SHP77 (cell line): ENCODE measurements around the gene ERCC6L2.

Experiments
- DNase-seq, 2 experiments: peaks; one replicate each; lab custom pipeline; 2025; lab: John Stamatoyannopoulos, UW

The ERCC6L2 gene

DNA sequence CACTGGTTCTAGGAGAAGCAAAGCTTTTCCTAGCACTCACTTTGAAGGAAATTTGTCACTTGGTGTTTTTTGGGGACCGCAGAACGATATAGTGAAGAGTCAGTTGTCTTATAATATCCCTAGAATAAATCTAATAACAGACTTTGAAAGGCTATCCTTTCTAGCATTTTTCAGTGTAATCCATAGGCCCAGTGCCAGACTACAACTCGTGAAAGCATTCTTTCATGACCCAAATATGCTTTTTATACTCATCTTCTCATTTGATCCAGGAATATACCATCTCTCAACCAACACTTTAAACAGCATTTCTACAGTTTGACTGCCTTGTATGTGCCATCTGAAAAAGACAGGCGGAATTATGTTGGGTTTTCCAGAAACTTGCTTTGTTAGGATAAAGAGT lies 104.0 kb downstream of the ERCC6L2 start:
- DNase-seq, result no peak

DNA sequence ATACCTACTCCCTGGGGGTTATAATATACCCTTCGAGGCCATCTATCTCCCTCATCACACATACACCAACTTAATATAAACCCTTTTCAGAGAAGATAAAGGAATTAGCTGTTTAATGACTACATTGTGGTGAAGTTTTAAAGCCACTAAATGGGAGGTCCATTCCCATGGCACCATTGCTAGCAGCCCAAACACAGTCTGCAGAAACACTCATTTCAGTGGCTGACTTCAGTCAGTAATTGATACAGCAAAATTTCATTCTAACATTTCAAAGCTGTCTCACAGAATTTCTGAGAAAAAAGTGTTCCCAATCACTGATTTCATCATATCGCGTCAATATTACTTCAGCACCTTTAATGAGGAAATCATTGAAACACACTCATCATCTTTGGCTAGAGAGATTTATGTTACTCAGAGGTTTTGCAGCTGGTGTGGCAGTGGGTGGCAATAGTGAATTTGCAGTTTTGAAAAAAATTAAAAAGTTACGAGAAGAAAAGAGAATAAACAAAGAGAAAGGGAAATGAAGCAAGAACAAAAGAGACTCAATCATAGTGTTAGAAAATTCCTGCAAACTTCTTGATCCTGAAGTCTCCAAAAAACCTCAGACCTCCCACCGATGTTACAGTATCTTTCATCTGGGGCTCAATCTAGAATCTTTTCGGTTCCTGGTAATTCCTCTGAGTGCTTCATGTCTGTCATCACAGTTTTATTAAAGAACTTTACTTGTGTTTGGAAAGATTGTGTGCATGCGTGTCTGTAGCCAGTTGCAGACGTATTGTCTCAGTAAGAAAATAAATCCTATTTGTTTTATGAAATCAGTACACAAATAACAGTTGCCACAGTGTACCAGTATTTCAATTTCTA lies 105.0 kb downstream of the ERCC6L2 start:
- no peak for DNase-seq

DNA sequence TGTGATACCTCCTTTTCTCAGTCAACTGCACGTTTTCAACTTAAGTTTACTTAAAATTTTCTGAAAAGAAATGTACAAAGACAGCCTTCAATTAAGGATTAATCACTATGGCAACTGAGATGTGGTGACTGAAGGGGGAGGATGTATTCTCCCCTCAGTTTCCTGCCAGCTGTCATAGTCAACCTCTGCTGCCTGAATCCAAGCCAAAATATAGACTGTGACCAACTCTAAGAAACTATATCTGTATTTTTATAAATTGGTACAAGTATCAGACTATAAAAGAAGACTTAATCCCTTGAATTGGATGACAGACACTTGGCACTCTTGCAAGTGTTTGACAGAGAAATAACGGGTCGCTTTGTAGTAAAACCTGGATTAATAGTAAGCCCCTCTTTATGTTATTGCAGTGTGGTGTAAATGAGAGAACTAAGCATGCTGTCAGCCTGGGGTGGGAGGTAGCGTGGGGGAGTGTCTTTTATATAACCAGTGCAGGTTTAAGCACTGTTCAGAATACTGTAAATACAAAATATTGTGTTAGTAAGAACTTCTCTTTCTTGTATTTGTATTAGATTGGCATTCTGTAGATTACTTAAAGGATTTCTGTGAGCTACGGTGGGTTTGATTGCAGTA lies 106.4 kb downstream of the ERCC6L2 start:
- DNase-seq, result peak; percentile 21 to 25

DNA sequence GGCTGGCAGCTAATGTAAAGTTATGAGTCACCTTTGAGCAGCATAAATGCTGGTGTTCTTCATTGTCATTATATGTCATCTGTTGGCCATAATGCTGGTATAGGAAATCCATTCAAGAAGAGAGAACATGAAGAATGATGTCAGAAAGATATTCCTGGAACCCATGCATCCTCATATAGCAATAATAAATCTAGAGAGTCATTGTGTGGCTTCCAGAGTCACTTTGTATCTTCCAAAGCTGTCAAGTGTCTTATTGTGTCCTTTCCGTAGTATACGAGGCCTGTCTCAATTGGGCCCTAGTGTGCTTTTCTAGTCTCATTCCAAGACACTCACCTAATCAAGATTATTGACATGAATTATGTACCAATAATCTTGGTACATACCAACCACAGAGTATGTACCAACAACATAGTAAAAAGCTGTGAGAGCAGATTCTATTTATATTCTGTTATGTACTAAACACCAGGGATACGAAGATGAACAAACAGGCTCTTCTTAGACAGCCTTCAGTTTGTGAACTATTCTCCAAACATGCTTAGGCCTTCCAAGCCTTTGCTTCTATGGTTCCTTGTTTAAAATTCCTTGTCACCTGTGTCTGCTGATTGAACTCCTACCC lies 110.1 kb downstream of the ERCC6L2 start:
- no peak for DNase-seq

DNA sequence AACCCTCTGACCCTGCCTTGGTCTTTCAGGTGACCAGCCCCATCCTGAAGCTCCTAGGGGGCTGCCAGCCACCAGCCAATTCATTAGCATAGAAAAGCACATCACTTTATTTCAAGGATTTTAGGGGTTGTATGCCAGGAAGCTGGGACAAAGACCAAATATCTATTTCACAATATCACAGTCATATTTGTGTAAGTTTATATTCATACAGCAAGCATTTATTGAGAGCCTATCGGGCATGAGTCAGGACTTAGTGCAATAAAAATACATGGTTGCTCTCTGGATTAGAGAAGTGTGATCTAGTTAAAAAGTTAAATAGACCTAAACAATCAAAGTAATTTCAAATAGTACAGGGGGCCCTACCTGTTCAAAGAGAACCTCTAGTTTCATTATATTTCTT lies 113.8 kb downstream of the ERCC6L2 start:
- DNase-seq, result no peak

DNA sequence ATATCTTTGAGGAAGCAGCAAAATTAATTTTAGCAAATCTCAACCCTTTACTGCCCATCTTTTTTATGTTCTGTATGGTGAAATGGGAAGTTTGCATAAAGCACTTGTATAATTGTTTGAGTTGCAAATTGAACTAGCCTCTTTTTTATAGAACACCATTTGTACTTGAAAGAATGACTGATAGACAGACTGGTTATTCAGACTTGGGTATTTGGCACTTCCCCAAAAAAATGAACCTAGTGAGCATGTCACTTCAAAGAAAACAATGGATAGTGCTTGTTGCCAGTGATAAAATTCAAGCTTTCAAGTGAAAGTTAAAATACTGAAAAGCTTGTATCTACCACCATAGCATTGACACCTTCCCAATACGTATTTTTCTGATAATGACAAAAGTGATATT lies 115.8 kb downstream of the ERCC6L2 start:
- DNase-seq, result no peak

DNA sequence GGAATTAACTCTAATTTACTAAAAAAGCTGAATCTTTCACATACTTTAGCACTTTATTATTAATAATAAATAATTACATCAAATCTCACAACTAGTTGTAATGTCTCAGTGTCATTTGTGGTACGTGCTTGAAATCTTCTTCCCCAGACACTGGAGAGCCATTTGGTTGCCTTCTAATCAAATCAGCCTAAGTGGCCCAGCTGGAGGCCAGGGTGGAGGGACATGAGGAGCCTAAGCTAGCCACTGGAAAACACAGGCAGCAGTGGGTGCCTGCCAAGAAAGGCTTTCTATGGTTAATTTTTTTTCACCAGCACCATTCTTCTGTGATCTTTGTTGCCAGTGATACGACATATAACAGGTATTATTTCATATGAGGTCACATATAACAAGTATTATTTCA lies 117.0 kb downstream of the ERCC6L2 start:
- DNase-seq, result no peak

DNA sequence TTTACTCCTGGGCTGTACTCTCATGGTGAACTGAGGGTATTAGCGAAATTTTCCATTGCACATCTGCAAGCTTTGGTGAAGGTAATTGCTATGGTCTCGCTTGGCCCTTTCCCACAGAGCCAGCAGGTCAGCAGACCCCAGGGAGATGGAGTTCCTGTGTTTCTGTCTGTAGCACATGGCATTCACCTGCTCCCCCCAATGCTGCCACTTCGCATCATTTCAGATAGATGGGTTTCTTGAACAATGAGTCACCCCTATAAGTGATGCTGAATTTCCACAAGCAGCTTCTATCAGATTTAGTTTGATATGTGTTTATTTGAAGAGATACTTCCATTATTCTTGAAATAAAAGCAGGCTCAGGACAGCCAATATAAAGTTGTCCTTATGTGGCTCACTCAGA lies 117.8 kb downstream of the ERCC6L2 start:
- no peak for DNase-seq

DNA sequence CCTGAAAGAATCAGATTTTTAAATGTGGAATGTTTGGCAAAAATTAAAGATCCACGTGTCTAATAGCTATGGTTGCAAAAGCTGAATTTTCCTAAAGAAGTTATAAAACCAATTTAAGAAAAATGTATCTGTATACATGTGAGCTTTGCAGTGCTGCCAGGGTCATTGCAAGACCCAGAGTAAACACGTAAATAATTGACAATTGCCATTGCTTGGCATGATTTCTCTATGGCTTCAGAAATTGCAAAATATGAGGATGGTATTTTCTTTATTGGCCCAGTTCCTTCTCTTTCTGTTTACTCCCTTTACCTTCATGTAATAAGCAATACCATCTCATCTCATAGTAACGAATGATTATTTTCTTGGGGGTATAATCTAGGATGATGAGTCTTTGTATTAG lies 123.9 kb downstream of the ERCC6L2 start:
- DNase-seq, result no peak

DNA sequence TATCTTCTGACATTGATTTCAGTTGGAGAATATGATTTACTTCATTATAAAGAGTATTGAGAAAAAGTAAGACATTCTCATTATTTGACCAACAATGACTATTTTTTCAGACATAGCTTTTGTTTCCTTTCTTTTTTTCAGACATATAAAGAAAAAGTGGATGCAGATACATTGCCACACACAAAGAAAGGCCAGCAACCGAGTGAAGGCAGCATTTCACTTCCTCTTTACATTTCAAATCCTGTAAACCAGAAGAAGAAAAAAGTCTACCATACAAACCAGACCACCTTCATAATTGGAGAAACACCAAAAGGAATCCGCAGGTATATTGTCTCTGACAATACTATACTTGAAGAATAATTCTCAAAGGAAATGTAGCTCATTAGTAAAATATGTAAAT lies 128.9 kb downstream of the ERCC6L2 start:
- no peak for DNase-seq

DNA sequence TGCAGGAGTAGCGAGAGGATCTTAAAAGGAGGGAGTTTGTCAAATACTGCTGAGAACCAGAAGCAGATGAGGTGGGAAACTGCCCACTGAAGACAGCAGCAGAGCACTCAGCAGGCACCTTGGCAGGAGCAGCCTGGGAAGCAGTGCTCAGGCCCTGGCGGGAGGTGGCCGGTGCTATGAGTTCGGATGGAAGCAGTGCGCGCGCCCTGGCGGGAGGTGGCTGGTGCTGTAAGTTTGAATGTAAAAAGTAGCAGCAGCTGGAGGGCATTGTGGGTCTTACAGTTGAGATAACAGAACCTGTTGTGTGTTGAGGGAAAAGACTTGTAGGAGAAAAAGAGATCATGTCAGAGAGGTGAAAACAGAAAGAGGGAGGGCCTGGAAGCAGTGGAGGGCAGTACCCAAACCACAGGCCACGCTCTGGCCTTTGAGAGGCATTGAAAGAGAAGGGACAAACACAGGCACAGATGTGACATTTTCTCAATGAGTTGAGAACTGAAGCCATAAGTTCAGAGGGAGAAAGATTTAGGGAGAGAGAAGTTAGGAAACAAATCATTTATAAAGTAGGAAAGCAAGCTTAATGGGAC lies 130.9 kb downstream of the ERCC6L2 start:
- no peak for DNase-seq

DNA sequence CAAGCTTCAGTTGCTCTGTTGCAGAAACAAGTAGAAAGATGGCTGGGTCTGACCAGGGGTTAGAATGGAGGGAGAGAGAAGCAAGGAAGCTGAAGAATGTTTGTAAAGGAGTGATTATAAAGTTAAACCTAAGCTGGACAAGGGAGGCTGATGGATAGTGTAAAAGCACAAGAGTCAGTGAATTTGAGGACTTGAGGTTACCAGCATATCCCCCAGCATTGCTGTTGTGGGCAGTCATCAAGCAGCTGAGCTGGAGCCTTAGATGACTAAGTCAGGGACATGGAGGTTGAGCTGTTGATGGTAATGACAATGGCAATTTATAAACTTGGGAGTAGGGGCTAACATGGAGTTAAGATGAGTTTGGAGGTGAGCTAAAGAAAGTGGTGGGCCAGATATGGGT lies 131.5 kb downstream of the ERCC6L2 start:
- no peak for DNase-seq

DNA sequence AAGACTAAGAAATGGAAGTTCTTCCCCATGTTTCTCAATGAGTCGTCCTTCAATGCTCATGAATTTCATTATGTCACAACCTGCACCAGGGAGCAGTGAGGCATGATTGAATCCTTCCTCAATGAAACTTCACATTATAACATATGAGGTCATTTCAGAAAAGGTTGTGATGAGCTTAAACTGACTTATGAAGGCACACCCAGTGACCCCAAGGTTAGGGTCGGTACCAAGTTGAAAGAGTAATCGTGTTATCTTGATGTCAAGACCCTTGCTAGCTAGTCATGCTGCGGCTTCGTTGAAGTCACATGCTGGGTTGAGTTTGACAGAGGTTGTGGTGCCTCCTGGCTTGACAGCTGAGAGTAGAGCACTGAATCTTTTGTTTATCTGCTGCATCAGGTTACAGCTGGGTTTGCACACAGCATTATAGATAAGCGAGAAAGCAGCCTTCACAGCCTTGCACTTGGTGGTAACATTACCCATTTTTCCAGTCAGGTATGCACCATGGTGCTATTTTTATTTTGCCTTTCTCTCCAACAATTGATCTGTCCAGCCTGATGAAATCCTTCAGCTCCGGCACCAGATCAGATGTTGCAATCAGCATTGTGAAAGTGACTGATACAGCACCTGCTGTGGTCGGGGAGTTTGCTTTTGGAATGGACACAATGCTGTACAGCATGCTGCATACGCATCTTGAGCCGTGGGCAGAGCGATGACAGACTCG lies 133.2 kb downstream of the ERCC6L2 start:
- no peak for DNase-seq

DNA sequence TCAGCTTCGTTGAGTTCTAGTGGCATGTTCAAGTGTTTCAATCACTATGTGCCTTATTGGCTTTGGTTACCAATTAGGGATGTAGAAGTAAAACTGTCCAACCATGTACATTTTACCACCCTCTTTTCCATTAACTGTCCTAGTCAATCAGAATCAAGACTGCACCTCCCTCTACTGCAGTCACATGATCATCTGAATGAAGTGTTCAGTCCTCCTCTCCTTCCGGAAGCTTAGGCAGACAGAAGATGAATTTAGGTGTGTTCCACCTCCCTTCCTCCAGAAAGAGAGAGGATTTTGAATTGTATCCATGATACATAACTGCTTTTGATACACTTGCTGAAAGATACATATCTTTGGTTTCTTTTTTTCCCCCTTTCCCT lies 133.7 kb downstream of the ERCC6L2 start:
- DNase-seq, result no peak

DNA sequence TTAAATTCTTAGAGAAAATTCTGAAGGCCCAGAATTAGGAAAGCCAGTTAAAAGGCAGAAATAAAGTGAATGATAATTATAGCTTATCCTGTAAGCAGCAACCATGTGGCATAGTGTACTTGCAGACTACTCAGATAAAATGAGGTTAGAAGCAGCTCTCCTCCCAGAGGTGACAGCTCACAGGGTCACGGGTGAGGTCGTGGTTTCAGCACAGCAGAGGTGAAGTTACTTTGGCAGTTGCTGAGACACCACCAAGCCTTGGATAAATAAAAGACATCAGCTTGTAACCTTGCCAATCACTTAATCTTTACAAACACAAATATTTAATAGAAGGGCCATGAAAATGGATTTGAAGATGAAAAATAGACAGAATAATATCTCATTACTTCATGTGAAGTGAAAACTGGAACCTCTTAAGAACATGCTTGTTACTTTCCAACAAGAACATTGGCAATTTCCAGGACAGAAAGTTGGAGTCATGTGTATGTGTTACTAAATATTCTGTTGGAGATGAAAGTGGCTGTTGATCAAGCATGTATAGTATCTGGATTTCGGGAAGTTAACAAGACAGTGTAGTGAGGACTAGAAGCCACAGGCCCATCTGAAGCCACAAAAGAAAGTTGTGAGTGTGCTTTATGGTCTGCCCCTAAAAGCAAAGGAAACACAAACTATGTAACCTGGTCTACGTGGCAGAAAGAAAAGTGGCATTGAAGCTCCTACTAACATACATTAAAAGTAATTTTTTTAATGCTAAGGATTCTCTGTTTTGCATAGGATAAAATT lies 134.4 kb downstream of the ERCC6L2 start:
- DNase-seq, result no peak

DNA sequence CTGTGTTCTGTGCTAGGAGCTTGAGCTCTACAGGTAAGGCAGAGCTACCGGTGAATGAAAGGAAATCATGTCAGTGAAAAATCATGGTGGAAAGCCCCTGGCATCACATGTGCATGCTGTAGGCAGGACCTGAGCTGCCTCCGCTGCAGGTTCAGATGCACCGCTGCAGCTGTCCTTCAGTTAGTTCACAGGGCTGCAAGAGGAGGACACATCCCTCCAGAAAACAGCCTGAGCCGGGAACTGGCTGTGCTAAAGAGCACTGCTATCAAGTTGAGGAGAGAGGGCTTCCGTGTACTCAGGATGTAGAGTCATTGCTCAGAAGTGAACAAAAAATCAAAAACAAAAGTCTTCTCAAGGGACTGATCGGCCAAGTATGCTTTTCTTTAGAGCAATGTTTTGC lies 138.6 kb downstream of the ERCC6L2 start:
- DNase-seq, result no peak

DNA sequence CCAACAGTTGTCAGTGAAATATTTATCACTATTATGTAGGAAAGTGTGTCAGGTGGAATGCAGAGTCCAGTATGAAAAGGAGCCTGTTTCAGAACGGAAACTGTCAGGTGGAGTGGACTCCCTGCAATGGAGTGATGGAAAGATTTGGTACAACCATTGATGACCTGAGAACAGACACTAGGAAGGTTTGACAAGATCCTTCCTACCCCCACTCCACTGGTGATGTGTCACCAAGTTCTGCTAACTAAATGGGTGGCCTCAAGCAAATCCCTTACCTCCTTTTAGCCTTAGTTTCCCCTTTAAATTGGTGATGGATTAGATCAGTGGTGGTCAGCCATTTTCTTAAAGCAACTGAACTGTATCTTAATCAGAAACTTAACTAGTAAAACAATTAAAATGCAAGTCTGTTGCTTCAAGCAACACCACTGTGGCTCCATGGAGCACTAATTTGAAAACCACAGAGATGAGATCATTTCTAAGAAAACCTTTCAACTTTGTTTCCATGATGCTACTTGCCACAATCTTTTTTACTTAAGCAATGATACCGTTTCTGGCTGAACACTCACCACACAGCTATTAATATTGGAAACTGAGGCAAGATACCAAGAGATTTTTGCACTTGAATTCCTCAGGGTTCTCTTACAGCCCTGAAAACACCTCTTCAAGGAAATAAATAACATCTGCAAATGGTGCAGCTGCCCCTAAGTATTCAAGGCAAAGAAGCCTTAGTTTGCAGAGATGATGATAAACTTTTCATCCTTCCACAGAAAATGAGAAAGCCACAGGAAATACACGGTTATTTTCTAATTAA lies 140.6 kb downstream of the ERCC6L2 start:
- DNase-seq, result no peak
